Fibroblast of mammary gland (primary cell): ENCODE results near the gene RASAL1.

ENCODE experiments used
- DNase-seq: peaks from one replicate; pipeline ENCODE4 v3.0.0-alpha.2; 2010; ENCODE audit warnings: low read depth
- H3K4me3 ChIP-seq: 2 replicates; pipeline ENCODE4 v1.5.1; 2011; ENCODE audit warnings: low read depth, mild to moderate bottlenecking, low read length, moderate library complexity; ENCODE audit not compliant: control insufficient read depth
- CTCF ChIP-seq: conservative IDR thresholded peaks from 2 replicates; pipeline ENCODE4 v1.5.1; 2011; ENCODE audit warnings: low read depth, low read length, inconsistent platforms; ENCODE audit not compliant: control insufficient read depth, insufficient read depth

The RASAL1 gene

GRCh38 chr12:113179023-113179422 lies 43.5 kb upstream of the RASAL1 start:
- H3K4me3 ChIP-seq = no peak overlapping the region
- TF ChIP-seq CTCF = no peak
- no peak for DNase-seq

GRCh38 chr12:113174461-113175384 lies 39.2 kb upstream of the RASAL1 start:
- peak; percentile 96 for TF ChIP-seq CTCF
- no peak overlapping the region for H3K4me3 ChIP-seq
- DNase-seq = peak; percentile 60

- no peak for TF ChIP-seq CTCF
- DNase-seq = no peak
- H3K4me3 ChIP-seq = no peak overlapping the region
These were observed 37.6 kb upstream of the RASAL1 start for GRCh38 chr12:113173081-113173698.

GRCh38 chr12:113172185-113172584 lies 36.6 kb upstream of the RASAL1 start:
- DNase-seq = no peak
- no peak overlapping the region for H3K4me3 ChIP-seq
- no peak for TF ChIP-seq CTCF

- H3K4me3 ChIP-seq = no peak overlapping the region
- TF ChIP-seq CTCF = no peak
- no peak for DNase-seq
These were observed 36.0 kb upstream of the RASAL1 start for GRCh38 chr12:113171543-113171942.

GRCh38 chr12:113170926-113171325 lies 35.4 kb upstream of the RASAL1 start:
- TF ChIP-seq CTCF = no peak
- no peak for DNase-seq
- H3K4me3 ChIP-seq = no peak overlapping the region
